CD4-positive, alpha-beta T cell treated with Interleukin-15 for 1 hour (primary cell): ENCODE results near the gene SIGLEC6.

Experiments
- DNase-seq: peaks from one replicate; pipeline ENCODE4 v3.0.0-alpha.2; 2020

Gene SIGLEC6

GRCh38 chr19:51531349-51532315 lies at the start of gene SIGLEC6:
SIGLEC6 (minus strand) TSS chr19:51531670; CDS start chr19:51531648, 22 bp downstream.
- DNase-seq: peak; percentile 76

- DNase-seq: no peak
Observed at GRCh38 chr19:51576850-51577249, 45.4 kb upstream of the SIGLEC6 start.

GRCh38 chr19:51573331-51573730 lies 41.9 kb upstream of the SIGLEC6 start:
- no peak for DNase-seq

GRCh38 chr19:51572908-51573307 lies 41.4 kb upstream of the SIGLEC6 start:
- DNase-seq: no peak

GRCh38 chr19:51572410-51572809 lies 40.9 kb upstream of the SIGLEC6 start:
- DNase-seq: no peak

- no peak for DNase-seq
Observed at GRCh38 chr19:51571599-51571998, 40.1 kb upstream of the SIGLEC6 start.

- DNase-seq: peak; percentile 89
Observed at GRCh38 chr19:51570962-51571575, 39.6 kb upstream of the SIGLEC6 start, which contains the start of gene ZNF175. ZNF175 (plus strand) TSS chr19:51571283; CDS start chr19:51573330, 2,047 bp downstream.

- no peak for DNase-seq
Observed at GRCh38 chr19:51568456-51568855, 37.0 kb upstream of the SIGLEC6 start.

GRCh38 chr19:51567583-51567982 lies 36.1 kb upstream of the SIGLEC6 start:
- no peak for DNase-seq

- no peak for DNase-seq
Observed at GRCh38 chr19:51566489-51567100, 35.1 kb upstream of the SIGLEC6 start.

GRCh38 chr19:51565583-51565982 lies 34.1 kb upstream of the SIGLEC6 start:
- DNase-seq: no peak

GRCh38 chr19:51564791-51565190 lies 33.3 kb upstream of the SIGLEC6 start:
- DNase-seq: no peak

- DNase-seq: no peak
Observed at GRCh38 chr19:51560339-51560738, 28.9 kb upstream of the SIGLEC6 start.

- no peak for DNase-seq
Observed at GRCh38 chr19:51559240-51559639, 27.8 kb upstream of the SIGLEC6 start.

- DNase-seq: peak; percentile 35
Observed at GRCh38 chr19:51552996-51553725, 21.7 kb upstream of the SIGLEC6 start.

GRCh38 chr19:51552608-51552995 lies 21.1 kb upstream of the SIGLEC6 start:
- DNase-seq: no peak

GRCh38 chr19:51551673-51552432 lies 20.4 kb upstream of the SIGLEC6 start:
- DNase-seq: no peak

GRCh38 chr19:51550848-51551672 lies 19.6 kb upstream of the SIGLEC6 start:
- DNase-seq: no peak

GRCh38 chr19:51549533-51550324 lies 18.3 kb upstream of the SIGLEC6 start:
- no peak for DNase-seq

- DNase-seq: no peak
Observed at GRCh38 chr19:51548891-51549305, 17.4 kb upstream of the SIGLEC6 start.
